Activated T-helper 1 cell treated with anti-CD3 and anti-CD28 coated beads, Interleukin-12 subunit alpha, Interleukin-12 subunit beta, Interleukin-2, Interleukin-4 antibody, amounts not matched to agents 30 ng/mL and 10 ng/mL and 1 ng/mL, durations not matched to agents 14 hours and 24 hours and 36 hours (primary cell): ENCODE data around the gene GABRG3. TPM values are rescaled to one million over a fixed set of nuclear protein-coding genes. Genes with fewer than 3 reads are reported as not detected.

Experiments
- DNase-seq: peaks from one replicate; pipeline ENCODE4 v3.0.0; 2021; ENCODE audit warnings: low spot score
- H3K27ac Mint-ChIP-seq: one replicate; pipeline ENCODE4 v1.8.0; 2021; ENCODE audit warnings: mild to moderate bottlenecking, mixed read lengths
- H3K27me3 Mint-ChIP-seq: one replicate; pipeline ENCODE4 v1.8.0; 2022; ENCODE audit warnings: mild to moderate bottlenecking, moderate library complexity, mixed read lengths; ENCODE audit not compliant: insufficient read depth
- H3K36me3 Mint-ChIP-seq: one replicate; pipeline ENCODE4 v1.8.0; 2021; ENCODE audit warnings: low read depth, mixed read lengths
- H3K4me1 Mint-ChIP-seq: one replicate; pipeline ENCODE4 v1.8.0; 2021; ENCODE audit warnings: low read depth, mixed read lengths
- H3K4me3 Mint-ChIP-seq: one replicate; pipeline ENCODE4 v1.8.0; 2021; ENCODE audit warnings: mild to moderate bottlenecking, moderate library complexity, mixed read lengths
- H3K9me3 Mint-ChIP-seq: one replicate; pipeline ENCODE4 v1.8.0; 2021; ENCODE audit warnings: mixed read lengths
- intact Hi-C: fragments of 100-400 bp; cut with micrococcal nuclease; formaldehyde crosslinking; loops from one replicate; pipeline ENCODE4 v1.15.1; 2024
- total RNA-seq: library from RNA; stranded (reverse); gene quantifications from 2 replicates; pipeline ENCODE4 v1.2.3, GENCODE V29; 2022

GABRG3 gene
- total RNA-seq, 1 donor from 2014 or later: not detected

DNA sequence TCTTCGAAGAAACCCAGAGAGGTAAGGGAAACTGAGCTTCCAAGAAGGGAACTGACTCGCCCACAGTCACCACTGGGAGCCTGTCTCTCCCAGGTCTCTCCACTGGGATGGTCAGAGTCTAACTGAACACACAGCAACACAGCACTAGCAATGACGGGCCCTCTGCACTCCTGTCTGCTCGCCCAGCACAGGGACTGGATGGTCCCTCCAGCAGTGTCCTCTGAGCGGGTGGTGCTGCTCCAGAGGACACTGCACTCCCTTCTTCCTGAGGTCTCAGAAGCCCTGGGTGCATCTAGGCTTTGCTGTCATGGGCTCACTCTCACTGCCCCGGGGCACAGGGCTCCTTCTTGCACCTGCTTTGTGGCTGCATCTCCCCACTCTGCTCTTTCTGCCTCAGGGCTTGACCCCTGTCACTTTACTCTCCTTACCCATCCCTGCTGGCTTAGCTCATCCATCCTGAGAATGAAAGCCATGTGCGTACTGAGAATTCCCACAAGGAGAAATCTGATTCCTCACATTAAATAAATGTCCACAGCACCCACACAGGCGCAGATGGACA lies 356.6 kb downstream of the GABRG3 start:
- Mint-ChIP-seq H3K27me3 (no peaks in the 10 kb centered on the region), H3K4me1 (no peaks in the 10 kb centered on the region), H3K9me3 (peaks cover 14% of the 10 kb centered on the region), H3K27ac (no peak overlapping the region), H3K4me3 (no peak overlapping the region), H3K36me3 (no peaks in the 10 kb centered on the region)
- intact Hi-C loops: no loop called here
- no peak for DNase-seq

DNA sequence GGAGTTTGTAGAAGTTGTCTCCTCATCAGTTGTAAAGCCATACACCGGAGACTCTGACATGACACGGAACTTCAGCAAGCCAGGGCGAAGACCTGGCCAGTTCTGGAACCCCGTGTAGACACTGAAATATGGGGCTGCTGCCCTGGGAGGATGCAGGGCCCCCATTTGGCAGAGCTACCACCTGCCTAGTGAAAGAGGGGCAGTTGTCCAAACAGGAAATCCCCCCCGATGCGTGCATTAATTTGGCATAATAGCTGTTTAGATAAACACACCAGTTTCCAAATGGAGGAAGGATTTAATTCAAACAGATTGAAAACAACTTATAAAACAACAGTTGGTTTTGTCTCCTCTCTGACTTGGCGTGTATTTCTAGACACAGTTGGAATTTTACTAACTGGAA lies 357.2 kb downstream of the GABRG3 start:
- no peaks in the 10 kb centered on the region for H3K4me1 Mint-ChIP-seq
- no peak for DNase-seq
- intact Hi-C loops: no loop called here
- no peaks in the 10 kb centered on the region for H3K36me3 Mint-ChIP-seq
- no peaks in the 10 kb centered on the region for H3K27me3 Mint-ChIP-seq
- H3K4me3 Mint-ChIP-seq: no peak overlapping the region
- H3K27ac Mint-ChIP-seq: no peak overlapping the region
- H3K9me3 Mint-ChIP-seq: peaks cover 14% of the 10 kb centered on the region

DNA sequence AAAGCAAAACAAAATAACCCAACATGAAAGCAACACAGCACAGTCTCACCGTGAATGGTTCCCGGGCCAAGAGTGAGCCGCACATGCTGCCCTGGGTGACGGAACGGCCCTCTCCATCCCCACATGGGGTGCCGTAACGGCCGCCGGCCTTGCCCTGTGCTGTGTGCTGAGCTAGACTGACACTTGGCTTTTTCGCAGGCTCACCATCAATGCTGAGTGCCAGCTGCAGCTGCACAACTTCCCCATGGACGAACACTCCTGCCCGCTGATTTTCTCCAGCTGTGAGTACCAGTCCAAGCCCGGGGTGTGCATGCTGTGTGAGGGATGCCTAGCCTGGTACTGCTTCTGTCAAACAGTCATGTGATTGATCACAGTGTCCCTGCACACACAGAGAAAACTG lies 357.6 kb downstream of the GABRG3 start:
- Mint-ChIP-seq H3K36me3 (no peaks in the 10 kb centered on the region), H3K27ac (no peak overlapping the region), H3K4me3 (no peak overlapping the region), H3K9me3 (peaks cover 14% of the 10 kb centered on the region), H3K27me3 (no peaks in the 10 kb centered on the region), H3K4me1 (no peaks in the 10 kb centered on the region)
- intact Hi-C loops: no loop called here
- DNase-seq: no peak

DNA sequence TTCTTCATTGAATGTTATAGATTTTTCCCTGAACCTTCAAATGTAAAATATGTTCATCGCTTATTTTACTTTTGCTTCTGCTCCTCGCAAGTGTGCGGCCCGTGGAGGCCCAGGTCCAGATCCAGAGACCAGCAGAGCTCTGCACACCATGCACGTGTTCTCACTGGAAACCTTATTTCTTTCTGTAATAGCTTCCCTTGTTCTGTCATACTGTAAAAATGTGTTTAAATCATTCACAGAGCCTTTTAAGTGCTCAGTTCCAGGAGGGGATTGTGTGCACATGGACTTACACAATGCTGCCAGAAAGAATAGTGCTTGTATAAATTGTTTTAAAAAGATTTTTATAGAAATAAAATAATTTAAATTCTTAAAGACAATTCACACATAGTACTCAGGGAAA lies 359.3 kb downstream of the GABRG3 start:
- H3K36me3 Mint-ChIP-seq: no peaks in the 10 kb centered on the region
- no peak for DNase-seq
- H3K27me3 Mint-ChIP-seq: no peaks in the 10 kb centered on the region
- intact Hi-C loops: no loop called here
- no peaks in the 10 kb centered on the region for H3K4me1 Mint-ChIP-seq
- no peak overlapping the region for H3K4me3 Mint-ChIP-seq
- peaks cover 10% of the 10 kb centered on the region for H3K9me3 Mint-ChIP-seq
- no peak overlapping the region for H3K27ac Mint-ChIP-seq

DNA sequence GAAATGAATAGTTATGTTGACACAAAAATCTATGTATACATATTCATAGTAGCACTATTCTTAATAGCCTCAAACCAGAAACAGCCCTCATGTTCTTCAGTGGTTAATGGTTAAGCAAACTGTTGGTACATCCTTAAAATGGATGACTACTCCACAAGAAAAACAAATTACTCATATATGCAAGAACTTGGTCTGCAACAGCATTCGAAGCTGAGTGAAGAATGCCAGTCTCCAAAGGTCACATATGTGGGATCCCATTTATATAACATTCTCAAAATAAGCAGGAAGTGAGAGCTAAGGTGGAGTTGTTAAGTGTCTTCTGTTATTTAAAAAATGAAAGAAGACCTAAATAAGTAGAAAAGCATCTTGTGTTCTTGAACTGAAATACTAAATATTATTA lies 365.7 kb downstream of the GABRG3 start:
- Mint-ChIP-seq H3K27me3 (no peaks in the 10 kb centered on the region), H3K4me1 (no peaks in the 10 kb centered on the region), H3K36me3 (no peaks in the 10 kb centered on the region), H3K4me3 (no peak overlapping the region), H3K27ac (no peak overlapping the region), H3K9me3 (peaks cover 30% of the 10 kb centered on the region)
- no peak for DNase-seq
- intact Hi-C loops: no loop called here

DNA sequence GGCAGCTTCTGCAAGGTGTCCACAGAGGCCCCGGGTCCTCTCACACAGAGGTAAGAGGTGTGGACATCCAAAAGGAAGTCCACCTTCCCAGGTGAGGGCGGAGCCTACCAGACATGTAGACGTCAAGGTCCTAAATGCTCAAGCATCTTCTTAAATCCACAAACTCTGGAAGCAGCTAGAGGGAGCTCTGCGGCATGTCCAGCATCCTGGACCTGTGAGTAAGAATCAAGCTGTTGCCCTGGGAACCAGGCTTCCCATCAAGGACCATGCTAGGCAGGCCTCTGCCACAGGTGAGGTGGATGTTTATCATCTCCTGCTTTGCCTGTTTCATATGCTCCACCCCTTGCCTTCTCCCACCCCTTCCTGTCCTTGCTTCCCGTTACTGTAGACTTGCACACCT lies 368.2 kb downstream of the GABRG3 start:
- H3K9me3 Mint-ChIP-seq: peaks cover 32% of the 10 kb centered on the region
- H3K27me3 Mint-ChIP-seq: no peaks in the 10 kb centered on the region
- no peak for DNase-seq
- H3K4me1 Mint-ChIP-seq: no peaks in the 10 kb centered on the region
- H3K27ac Mint-ChIP-seq: no peak overlapping the region
- no peak overlapping the region for H3K4me3 Mint-ChIP-seq
- intact Hi-C loops: no loop called here
- H3K36me3 Mint-ChIP-seq: no peaks in the 10 kb centered on the region

DNA sequence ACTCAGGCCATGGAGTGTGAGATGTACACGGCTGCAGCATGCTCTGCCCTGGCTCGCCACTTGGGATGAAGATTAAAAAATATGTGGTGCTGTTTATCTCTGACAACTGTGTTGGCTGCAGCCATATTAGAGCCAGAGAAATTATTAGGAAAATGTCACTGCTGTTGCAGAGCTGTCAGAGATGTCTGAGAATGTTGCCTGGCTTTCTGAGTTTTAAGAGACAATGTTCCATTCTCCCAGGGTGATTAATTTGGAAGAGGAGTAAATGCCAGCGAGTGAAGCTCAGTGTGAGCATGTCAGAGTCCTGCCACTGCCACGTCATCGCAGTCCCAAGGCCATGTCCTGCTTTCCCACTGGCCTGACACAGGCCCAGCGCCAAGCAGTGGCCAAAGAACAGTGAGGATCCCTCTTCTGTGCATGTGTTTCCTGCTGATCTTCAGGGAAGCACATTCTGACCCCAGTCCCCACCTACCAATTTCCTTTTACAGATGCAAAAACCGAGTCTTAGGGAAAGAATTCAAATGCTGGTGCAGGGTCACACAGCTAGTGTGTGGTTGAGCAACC lies 370.9 kb downstream of the GABRG3 start:
- no peak overlapping the region for H3K4me3 Mint-ChIP-seq
- no peak overlapping the region for H3K27ac Mint-ChIP-seq
- no peak for DNase-seq
- H3K9me3 Mint-ChIP-seq: peaks cover 28% of the 10 kb centered on the region
- H3K36me3 Mint-ChIP-seq: no peaks in the 10 kb centered on the region
- H3K27me3 Mint-ChIP-seq: no peaks in the 10 kb centered on the region
- H3K4me1 Mint-ChIP-seq: no peaks in the 10 kb centered on the region
- intact Hi-C loops: no loop called here

DNA sequence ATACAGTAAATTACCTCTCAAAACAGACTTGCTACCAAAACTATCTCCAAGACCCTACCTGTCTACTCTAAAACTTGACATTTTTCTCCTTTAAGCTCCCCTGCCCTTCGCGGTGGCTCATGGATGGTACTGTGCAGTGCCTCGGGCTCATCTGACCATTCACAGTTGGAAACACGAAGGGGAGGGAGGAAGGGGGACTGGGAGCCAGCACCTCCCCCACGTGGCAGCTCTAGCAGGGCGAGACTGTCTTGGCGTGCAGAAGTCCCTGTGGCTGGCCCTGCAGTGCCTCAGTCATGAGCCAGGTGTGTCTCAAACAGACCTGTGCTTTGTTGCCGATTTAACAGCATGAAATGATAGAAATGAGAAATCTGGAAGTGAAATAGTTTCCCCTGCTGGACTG lies 372.0 kb downstream of the GABRG3 start:
- intact Hi-C loops: no loop called here
- DNase-seq: no peak
- no peaks in the 10 kb centered on the region for H3K36me3 Mint-ChIP-seq
- H3K4me3 Mint-ChIP-seq: no peak overlapping the region
- H3K27me3 Mint-ChIP-seq: no peaks in the 10 kb centered on the region
- no peak overlapping the region for H3K27ac Mint-ChIP-seq
- H3K4me1 Mint-ChIP-seq: no peaks in the 10 kb centered on the region
- H3K9me3 Mint-ChIP-seq: peaks cover 22% of the 10 kb centered on the region

DNA sequence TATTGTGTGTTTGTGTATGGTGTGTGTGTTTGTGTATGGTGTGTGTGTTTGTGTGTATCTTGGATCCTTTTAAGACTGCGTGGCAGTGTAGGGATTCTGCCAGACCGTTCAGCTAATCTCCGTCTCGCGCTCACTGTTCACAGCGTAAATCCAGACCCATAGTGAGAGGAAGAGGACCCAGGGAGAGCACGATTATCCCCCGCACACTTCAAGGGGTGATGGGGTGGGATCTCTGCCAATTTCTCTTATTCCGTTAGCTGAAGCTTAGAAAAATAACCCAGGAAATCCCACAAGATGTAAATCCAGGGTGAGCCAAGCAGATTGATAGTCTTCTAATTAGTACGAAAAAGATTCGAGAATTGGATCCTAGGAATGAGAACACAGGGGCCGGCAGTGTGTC lies 381.2 kb downstream of the GABRG3 start:
- intact Hi-C loops: no loop called here
- DNase-seq: no peak
- H3K36me3 Mint-ChIP-seq: no peaks in the 10 kb centered on the region
- no peaks in the 10 kb centered on the region for H3K4me1 Mint-ChIP-seq
- no peak overlapping the region for H3K27ac Mint-ChIP-seq
- peaks cover 7% of the 10 kb centered on the region for H3K9me3 Mint-ChIP-seq
- no peaks in the 10 kb centered on the region for H3K27me3 Mint-ChIP-seq
- H3K4me3 Mint-ChIP-seq: no peak overlapping the region

DNA sequence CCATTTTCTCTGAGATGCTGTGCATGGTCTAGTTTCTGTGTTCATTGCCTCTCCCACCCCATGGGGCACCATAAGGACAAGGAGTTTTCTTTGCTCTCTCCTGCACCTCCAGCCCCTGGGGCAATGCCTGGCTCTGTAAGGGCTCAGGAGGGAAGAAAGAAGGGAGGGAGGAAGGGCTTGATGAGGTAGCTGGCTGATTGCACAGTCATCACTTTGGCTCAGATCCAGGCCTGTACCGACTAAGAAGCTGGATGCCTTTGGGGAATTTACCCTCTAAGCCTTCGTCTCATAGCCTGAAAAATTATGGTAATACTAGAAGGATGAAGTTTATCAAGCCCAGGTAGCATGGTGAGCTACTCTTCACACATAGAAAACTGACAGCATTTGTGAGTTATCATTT lies 382.9 kb downstream of the GABRG3 start:
- H3K4me1 Mint-ChIP-seq: no peaks in the 10 kb centered on the region
- no peak overlapping the region for H3K27ac Mint-ChIP-seq
- H3K9me3 Mint-ChIP-seq: peaks cover 4% of the 10 kb centered on the region
- H3K36me3 Mint-ChIP-seq: no peaks in the 10 kb centered on the region
- no peak overlapping the region for H3K4me3 Mint-ChIP-seq
- DNase-seq: no peak
- intact Hi-C loops: no loop called here
- no peaks in the 10 kb centered on the region for H3K27me3 Mint-ChIP-seq

DNA sequence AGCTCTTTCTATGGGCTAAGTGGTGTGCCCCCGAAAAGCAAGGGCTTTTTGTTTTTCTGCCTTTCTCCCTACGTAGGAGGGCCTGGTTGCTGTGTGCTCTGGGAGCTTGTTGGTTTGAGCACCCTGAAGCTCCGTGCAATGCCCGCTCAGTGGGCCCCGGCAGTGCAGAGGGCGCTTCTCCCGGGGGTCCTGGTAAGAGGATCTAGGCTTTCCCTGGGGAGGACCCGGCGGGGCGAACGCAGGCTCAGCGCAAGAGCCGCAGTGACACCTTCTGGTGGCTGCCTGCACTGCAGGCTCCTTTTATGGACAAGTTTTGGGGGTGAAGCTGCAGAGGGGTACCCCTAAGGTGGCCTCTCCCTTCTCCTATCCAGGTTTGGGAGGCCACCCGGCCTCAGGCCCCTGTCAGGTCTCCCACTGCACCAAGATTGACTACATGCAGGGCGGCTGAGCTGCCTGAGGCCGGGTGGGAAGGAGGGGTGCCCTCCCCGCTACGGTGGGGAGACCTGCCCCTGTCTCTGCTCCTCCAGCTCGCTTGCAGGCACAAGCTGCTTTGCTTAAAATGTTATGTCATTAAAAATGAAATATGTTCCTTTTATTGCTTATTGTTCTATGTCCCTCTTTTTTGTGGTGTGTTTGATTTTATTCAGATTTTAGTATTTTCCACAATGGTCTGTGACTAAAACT lies 387.9 kb downstream of the GABRG3 start:
- H3K27me3 Mint-ChIP-seq: no peaks in the 10 kb centered on the region
- no peak overlapping the region for H3K4me3 Mint-ChIP-seq
- no peaks in the 10 kb centered on the region for H3K9me3 Mint-ChIP-seq
- no peak for DNase-seq
- H3K4me1 Mint-ChIP-seq: no peaks in the 10 kb centered on the region
- no peak overlapping the region for H3K27ac Mint-ChIP-seq
- H3K36me3 Mint-ChIP-seq: no peaks in the 10 kb centered on the region
- intact Hi-C loops: loop anchor here (5.0 kb wide), 1 partner anchor 472 kb away; no protein-coding TSS in a partner anchor

DNA sequence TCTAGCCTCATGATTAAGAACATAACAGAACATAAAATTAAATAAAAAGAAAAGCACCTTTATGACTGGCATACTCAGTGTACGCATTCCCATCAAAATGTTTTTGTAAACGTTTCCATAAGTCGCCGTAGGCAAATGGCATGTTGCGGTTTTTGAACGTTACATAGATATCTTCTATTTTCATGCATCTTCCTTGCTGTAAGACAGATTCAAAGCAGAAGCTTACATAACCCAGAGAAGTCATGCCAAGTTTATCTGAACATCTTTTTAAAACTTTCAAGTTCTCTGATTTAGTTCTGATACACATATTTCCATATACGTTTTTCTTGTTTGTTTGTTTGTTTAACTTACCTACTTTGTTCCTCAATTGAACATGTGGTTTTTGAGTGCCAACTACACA lies 388.6 kb downstream of the GABRG3 start:
- Mint-ChIP-seq H3K4me1 (no peaks in the 10 kb centered on the region), H3K36me3 (no peaks in the 10 kb centered on the region), H3K27me3 (no peaks in the 10 kb centered on the region), H3K4me3 (no peak overlapping the region), H3K27ac (no peak overlapping the region), H3K9me3 (no peaks in the 10 kb centered on the region)
- intact Hi-C loops: loop anchor here (5.0 kb wide), 1 partner anchor 472 kb away; no protein-coding TSS in a partner anchor
- no peak for DNase-seq

DNA sequence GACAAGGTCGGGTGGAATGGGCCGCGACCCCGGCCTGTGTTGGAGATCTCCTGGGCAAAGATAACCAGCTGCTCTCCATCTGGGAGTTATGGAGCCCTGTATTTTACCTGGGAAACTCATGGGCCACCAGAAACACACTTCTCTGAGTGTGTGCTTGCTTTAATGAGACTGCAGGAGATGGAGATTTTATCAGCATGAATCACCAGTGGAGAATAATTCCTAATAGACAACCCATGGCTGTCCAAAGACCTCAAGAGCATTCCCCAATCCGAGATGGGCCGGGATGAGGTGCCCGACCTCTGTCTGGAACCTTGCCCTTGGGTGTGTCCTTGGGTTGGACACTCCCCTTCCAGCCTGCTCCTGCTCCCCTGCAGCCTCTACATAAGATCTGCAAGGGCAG lies 389.3 kb downstream of the GABRG3 start:
- Mint-ChIP-seq H3K4me3 (no peak overlapping the region), H3K4me1 (no peaks in the 10 kb centered on the region), H3K27me3 (no peaks in the 10 kb centered on the region), H3K27ac (no peak overlapping the region), H3K36me3 (no peaks in the 10 kb centered on the region), H3K9me3 (no peaks in the 10 kb centered on the region)
- intact Hi-C loops: no loop called here
- no peak for DNase-seq
